UCSD-AML1 (cell line): ENCODE data around the gene HTR4.
"Not testable (repeated sequence)": the region's sequence is repeated elsewhere in the genome, so short reads cannot be mapped to it uniquely, and the experiment has no call there.

ENCODE experiments used
- DNase-seq: peaks from one replicate; lab custom pipeline; 2025; ENCODE audit not compliant: unreplicated experiment; lab: John Stamatoyannopoulos, UW

Gene HTR4

GRCh38 chr5:148539851-148540250 lies 114.5 kb downstream of the HTR4 start:
- DNase-seq, result no peak

- DNase-seq, result no peak
Observed at GRCh38 chr5:148535190-148535589, 119.1 kb downstream of the HTR4 start.

- DNase-seq, result no peak
Observed at GRCh38 chr5:148532969-148533670, 121.2 kb downstream of the HTR4 start.

GRCh38 chr5:148529450-148529849 lies 124.9 kb downstream of the HTR4 start:
- not testable (repeated sequence) for DNase-seq

- DNase-seq, result no peak
Observed at GRCh38 chr5:148524721-148525120, 129.6 kb downstream of the HTR4 start.

- no peak for DNase-seq
Observed at GRCh38 chr5:148523139-148523538, 131.2 kb downstream of the HTR4 start.

- no peak for DNase-seq
Observed at GRCh38 chr5:148515460-148515859, 138.9 kb downstream of the HTR4 start.

- no peak for DNase-seq
Observed at GRCh38 chr5:148514344-148514743, 140.0 kb downstream of the HTR4 start.

GRCh38 chr5:148512498-148512897 lies 141.8 kb downstream of the HTR4 start:
- no peak for DNase-seq

GRCh38 chr5:148511810-148512347 lies 142.4 kb downstream of the HTR4 start:
- DNase-seq, result no peak

- DNase-seq, result no peak
Observed at GRCh38 chr5:148509893-148510292, 144.4 kb downstream of the HTR4 start.

- no peak for DNase-seq
Observed at GRCh38 chr5:148507648-148508047, 146.7 kb downstream of the HTR4 start.

- DNase-seq, result no peak
Observed at GRCh38 chr5:148499452-148499851, 154.9 kb downstream of the HTR4 start.

- no peak for DNase-seq
Observed at GRCh38 chr5:148497757-148498156, 156.6 kb downstream of the HTR4 start.

GRCh38 chr5:148492351-148492750 lies 162.0 kb downstream of the HTR4 start:
- DNase-seq, result no peak

- DNase-seq, result no peak
Observed at GRCh38 chr5:148491793-148492184, 162.5 kb downstream of the HTR4 start.

GRCh38 chr5:148491015-148491792 lies 163.1 kb downstream of the HTR4 start:
- DNase-seq, result no peak

- no peak for DNase-seq
Observed at GRCh38 chr5:148488757-148489156, 165.6 kb downstream of the HTR4 start.

- DNase-seq, result no peak
Observed at GRCh38 chr5:148486456-148486855, 167.9 kb downstream of the HTR4 start.

GRCh38 chr5:148484651-148485050 lies 169.7 kb downstream of the HTR4 start:
- DNase-seq, result no peak

GRCh38 chr5:148483750-148484149 lies 170.6 kb downstream of the HTR4 start:
- no peak for DNase-seq
